Measurements from ENCODE around the gene SLC12A4. TPM values are rescaled to one million over a fixed set of nuclear protein-coding genes. Genes with fewer than 3 reads are reported as not detected.

Gene SLC12A4
- total RNA-seq, 4 donors from 2014 or later = 82.0 to 127 (median 101) TPM

DNA sequence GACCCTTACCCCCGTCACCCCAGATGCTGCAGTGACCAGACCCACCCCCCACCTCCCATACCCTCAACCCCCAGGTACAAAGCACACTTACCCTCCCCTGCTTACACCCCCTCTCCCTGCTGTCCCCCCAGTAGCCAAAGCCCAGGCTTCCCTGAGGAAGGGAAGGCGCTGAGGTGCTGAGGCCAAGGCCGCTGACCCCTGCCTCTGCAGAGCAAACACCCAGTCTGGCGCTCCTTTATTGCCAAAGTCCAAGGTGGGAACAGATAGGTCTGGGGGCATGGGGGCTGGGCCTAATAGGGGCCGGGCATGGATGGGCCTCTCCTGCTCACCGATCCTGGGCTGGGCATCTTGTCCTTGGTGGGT, 25.2 kb downstream of the SLC12A4 start:
- Histone ChIP-seq H3K4me1 (peaks cover 0 to 75% (median 30%) of the 10 kb centered on the region in 4 donors), H3K4me3 (no peak overlapping the region)

GRCh38 chr16:67942510-67943255, 25.8 kb downstream of the SLC12A4 start:
- WGBS, 2 donors = 75 to 83% methylated on average over 7 to 20 of the region's 27 CpGs
- peaks cover 0 to 71% (median 30%) of the 10 kb centered on the region in 4 donors for H3K4me1 ChIP-seq
- H3K4me3 ChIP-seq = no peak overlapping the region
- TF ChIP-seq, protein P1, sequence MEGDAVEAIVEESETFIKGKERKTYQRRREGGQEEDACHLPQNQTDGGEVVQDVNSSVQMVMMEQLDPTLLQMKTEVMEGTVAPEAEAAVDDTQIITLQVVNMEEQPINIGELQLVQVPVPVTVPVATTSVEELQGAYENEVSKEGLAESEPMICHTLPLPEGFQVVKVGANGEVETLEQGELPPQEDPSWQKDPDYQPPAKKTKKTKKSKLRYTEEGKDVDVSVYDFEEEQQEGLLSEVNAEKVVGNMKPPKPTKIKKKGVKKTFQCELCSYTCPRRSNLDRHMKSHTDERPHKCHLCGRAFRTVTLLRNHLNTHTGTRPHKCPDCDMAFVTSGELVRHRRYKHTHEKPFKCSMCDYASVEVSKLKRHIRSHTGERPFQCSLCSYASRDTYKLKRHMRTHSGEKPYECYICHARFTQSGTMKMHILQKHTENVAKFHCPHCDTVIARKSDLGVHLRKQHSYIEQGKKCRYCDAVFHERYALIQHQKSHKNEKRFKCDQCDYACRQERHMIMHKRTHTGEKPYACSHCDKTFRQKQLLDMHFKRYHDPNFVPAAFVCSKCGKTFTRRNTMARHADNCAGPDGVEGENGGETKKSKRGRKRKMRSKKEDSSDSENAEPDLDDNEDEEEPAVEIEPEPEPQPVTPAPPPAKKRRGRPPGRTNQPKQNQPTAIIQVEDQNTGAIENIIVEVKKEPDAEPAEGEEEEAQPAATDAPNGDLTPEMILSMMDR (IDR thresholded peaks at IDR 0.05) = no peak
- no peak for TF ChIP-seq EP300 (IDR thresholded peaks at IDR 0.05)
- no peak for TF ChIP-seq POLR2A (IDR thresholded peaks at IDR 0.05)
- no peaks in the 10 kb centered on the region for H3K9me3 ChIP-seq
- no peak for DNase-seq (ENCODE audit: low spot score in 2 of 2)
- peaks cover 4 to 74% (median 14%) of the 10 kb centered on the region in 3 donors for H3K36me3 ChIP-seq
- peak overlapping the region; percentile 73 to 90 (median 80) for H3K27ac ChIP-seq
- H3K27me3 ChIP-seq = no peaks in the 10 kb centered on the region

More for the DNA sequence above, 25.2 kb downstream of the SLC12A4 start:
- TF ChIP-seq, protein P1 (IDR thresholded peaks at IDR 0.05) = no peak
- TF ChIP-seq POLR2A (IDR thresholded peaks at IDR 0.05) (no peak), EP300 (IDR thresholded peaks at IDR 0.05) (no peak)
- no peaks in the 10 kb centered on the region for H3K9me3 ChIP-seq
- DNase-seq (ENCODE audit: low spot score in 2 of 2) = no peak
- WGBS, 2 donors = 62 to 75% methylated on average over 6 of the region's 6 CpGs
- H3K36me3 ChIP-seq = peaks cover 4 to 79% (median 14%) of the 10 kb centered on the region in 3 donors
- H3K27me3 ChIP-seq = no peaks in the 10 kb centered on the region
- H3K27ac ChIP-seq = peak overlapping the region; percentile 73 to 90 (median 80)

DNA sequence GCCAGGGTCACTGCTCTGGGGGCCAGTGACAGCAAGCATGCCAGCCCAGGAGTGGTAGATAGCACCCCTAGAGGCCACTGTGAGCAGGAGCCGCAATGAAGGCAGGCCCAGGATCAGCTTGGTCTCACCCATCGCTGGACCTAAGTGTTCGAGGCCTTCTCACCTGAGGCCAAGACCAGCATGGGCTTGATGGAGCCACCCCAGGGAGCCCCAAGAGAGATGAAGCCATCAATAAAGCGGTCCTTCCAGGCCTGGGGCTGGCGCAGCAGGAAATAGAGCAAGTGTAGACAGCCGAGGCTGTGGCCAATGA, 26.3 kb downstream of the SLC12A4 start:
- H3K27me3 ChIP-seq = no peaks in the 10 kb centered on the region
- peak overlapping the region in 3 of 4 donors; percentile 73 to 90 (median 84) for H3K27ac ChIP-seq
- H3K4me3 ChIP-seq = no peak overlapping the region
- WGBS, 2 donors = 75 to 89% methylated on average over 4 to 5 of the region's 6 CpGs
- H3K36me3 ChIP-seq = peaks cover 4 to 68% (median 10%) of the 10 kb centered on the region in 3 donors
- H3K4me1 ChIP-seq = peaks cover 0 to 71% (median 35%) of the 10 kb centered on the region in 4 donors
- no peaks in the 10 kb centered on the region for H3K9me3 ChIP-seq
- TF ChIP-seq EP300 (IDR thresholded peaks at IDR 0.05) = no peak
- TF ChIP-seq, protein P1 (IDR thresholded peaks at IDR 0.05) = peak; percentile 39 to 70 (median 60)
- DNase-seq (ENCODE audit: low spot score in 2 of 2) = no peak

- Histone ChIP-seq H3K27ac (peak overlapping the region in 3 of 4 donors; percentile 73 to 90 (median 84)), H3K4me1 (peaks cover 0 to 75% (median 39%) of the 10 kb centered on the region in 4 donors), H3K9me3 (no peaks in the 10 kb centered on the region), H3K4me3 (no peak overlapping the region), H3K27me3 (no peaks in the 10 kb centered on the region), H3K36me3 (peaks cover 4 to 63% (median 4%) of the 10 kb centered on the region in 3 donors)
- WGBS, 2 donors = 73 to 75% methylated on average over 9 of the region's 9 CpGs
- TF ChIP-seq, protein P1 (IDR thresholded peaks at IDR 0.05) = no peak
- TF ChIP-seq POLR2A (IDR thresholded peaks at IDR 0.05) (no peak), EP300 (IDR thresholded peaks at IDR 0.05) (no peak)
- DNase-seq (ENCODE audit: low spot score in 2 of 2) = no peak
Measured at GRCh38 chr16:67941469-67942199, 26.8 kb downstream of the SLC12A4 start.

All from tibial nerve (tissue), 4 donors.